Measurements from ENCODE around the gene ACBD4.
"Not testable (repeated sequence)": the region's sequence is repeated elsewhere in the genome, so short reads cannot be mapped to it uniquely, and the experiment has no call there.

ACBD4 gene

DNA sequence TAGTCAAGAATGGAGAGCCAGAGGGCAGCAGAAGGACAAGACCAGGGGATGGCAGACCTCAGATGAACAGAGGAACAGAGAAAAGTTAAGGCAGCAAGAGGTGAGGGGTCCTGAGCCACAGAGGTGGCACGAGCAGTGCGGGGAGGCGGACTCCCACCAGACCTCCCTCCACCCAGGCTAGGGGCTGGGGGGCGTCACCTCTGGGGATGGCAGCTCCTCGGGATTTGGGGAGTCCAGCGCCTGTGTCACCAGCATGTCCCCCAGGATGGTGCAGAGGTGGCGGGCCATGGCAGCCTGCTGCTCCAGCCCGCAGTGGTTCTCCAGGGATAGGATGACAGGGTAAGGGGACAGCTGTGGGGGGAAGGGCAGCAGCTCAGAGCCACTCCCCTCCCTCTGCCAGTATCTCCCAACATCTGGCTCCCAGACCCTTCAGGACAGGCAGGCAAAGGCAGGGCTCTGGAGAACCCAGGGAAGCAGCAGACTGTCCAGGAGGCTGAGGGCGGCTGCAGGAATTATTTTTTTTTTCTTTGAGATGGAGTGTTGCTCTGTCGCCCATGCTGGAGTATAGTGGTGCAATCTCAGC lies 19.0 kb upstream of the ACBD4 start:
- no peak for DNase-seq
- intact Hi-C loops (cut with DNase I): no loop called here

GRCh38 chr17:45117334-45117733 lies 18.2 kb upstream of the ACBD4 start:
- no peak for DNase-seq
- intact Hi-C loops (cut with DNase I): no loop called here

- no peak for DNase-seq
- intact Hi-C loops (cut with DNase I): no loop called here
Measured at GRCh38 chr17:45117848-45118646, 17.4 kb upstream of the ACBD4 start.

GRCh38 chr17:45118691-45119090 lies 16.8 kb upstream of the ACBD4 start:
- no peak for DNase-seq
- intact Hi-C loops (cut with DNase I): no loop called here

DNA sequence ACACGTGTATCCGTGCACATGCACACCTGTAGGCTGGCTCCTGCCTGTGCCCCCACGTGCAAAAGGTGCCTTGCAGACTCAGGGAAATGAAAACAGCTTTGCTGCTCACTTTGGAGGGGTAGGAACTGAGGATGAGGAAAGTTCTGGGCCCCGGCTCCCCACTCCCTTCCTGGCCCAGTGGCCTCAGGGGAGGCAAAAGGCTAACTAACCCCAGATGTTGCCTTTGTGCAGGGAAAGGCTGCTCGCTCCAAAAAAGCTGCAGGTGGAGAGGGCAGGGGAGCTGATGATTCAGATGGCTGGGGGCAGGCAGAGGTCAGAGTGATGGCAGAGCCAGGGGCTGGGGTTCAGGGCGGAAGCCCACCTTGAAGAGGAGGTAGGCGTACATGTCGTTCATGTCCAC lies 15.5 kb upstream of the ACBD4 start:
- DNase-seq: no peak
- intact Hi-C loops (cut with DNase I): no loop called here

GRCh38 chr17:45120558-45120957 lies 14.9 kb upstream of the ACBD4 start:
- intact Hi-C loops (cut with DNase I): no loop called here
- DNase-seq: no peak

DNA sequence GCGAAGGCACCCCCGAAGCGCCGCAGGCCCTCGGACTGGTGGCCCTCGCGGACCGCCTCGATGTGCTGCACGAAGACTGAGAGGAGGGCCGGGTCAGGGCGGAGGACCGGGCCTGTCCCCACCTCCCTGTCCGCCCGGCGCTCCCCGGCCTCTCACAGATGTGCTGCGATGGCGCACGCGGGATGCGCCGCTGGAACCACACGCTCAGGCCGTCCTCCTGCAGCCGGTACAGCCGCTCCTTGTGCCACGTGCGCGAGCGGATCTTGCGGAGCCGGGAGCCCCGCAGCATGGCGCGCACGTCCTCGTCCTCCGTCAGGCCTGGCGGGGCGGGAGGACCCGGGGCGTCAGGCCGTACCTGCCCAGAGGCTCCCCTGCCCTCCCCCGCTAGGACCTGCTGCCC lies 14.4 kb upstream of the ACBD4 start:
- no peak for DNase-seq
- intact Hi-C loops (cut with DNase I): no loop called here

DNA sequence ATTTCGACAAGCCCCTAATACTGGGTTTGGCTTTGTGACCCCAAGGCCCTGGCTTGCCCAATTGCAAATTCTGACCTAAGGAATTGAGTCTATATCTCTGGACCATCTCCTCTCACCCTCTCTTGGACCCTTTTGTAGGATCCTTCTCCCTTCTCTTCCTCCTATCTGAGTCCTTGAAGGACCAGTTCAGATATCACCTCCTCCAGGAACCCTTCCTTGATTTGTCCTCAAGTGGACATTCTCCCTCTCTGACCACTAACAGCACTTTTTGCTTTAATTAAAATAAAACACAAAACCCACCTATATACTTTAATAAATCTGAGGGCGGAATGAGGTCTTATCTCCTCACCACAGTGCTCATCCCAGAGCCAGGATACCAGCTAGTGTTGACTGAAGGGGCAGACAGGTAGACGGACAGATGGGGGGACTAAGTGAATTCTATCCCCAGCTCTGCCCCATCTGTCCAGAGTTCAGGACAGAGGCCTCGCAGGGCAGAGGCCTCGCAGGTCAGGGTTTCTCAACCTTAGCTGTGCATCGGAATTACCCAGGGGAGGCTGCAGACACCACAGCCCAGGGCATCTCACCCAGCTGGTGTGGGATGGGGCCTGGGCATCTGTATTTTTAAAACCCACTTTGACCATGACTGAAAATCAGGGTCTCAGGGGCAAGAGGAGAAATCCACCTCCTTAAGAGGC lies 12.3 kb upstream of the ACBD4 start:
- no peak for DNase-seq
- intact Hi-C loops (cut with DNase I): no loop called here

DNA sequence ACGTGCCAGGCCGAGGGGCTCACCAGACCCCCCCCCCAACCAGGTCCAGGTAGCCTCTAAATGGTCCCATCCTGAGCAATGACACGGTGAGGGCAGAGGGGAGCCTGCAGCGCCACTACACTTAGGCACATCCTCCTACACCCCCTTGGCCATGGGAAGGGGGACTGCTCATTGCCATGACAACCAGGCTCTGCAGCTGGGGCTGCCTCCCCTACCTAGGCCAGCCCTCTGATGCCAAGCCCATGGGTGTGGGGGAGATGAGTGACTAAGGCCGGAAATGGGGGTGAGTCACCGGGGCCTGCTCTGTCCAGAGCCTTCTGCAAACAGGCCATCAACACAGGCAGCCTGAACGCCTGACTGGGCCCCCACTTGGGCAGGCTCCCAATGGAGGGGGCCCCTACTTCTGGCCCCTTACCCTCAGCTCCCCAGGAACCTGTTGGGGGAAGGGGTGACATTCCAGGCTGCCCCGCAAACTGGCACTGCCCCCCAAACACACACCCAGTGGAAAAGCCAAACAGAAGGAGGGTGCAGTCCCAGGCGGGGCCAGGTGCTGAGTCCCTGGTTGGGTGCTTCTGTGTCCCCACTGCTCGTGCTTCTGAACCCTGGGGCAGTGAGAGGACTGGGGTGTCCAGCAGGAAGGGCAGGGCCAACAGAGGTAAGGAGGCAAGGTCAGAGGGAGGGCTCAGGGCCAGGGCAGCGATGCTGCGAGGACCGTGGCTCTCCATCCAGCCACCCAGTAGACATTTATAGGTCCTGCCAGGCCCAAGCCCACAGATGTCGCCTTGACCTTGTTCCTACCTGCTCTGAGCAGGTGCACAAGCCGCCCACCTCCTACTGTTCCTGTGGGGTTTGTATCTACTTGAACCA lies 11.3 kb upstream of the ACBD4 start:
- no peak for DNase-seq

DNA sequence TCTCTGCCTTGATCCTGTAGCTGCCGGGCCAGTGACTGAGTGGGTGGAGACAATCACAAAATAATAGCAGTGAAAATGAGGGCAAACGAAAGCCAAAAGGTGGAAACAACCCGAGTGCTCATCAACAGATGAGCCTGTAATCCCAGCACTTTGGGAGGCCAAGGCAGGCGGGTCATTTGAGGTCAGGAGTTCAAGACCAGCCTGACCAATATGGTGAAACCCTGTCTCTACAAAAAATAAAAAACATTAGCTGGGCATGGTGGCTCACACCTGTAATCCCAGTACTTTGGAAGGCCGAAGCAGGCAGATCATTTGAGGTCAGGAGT lies 10.7 kb upstream of the ACBD4 start:
- intact Hi-C loops (cut with DNase I); DNase-seq: not testable (repeated sequence)

More for the DNA sequence above, 11.3 kb upstream of the ACBD4 start:
- intact Hi-C loops (cut with DNase I): no loop called here

DNA sequence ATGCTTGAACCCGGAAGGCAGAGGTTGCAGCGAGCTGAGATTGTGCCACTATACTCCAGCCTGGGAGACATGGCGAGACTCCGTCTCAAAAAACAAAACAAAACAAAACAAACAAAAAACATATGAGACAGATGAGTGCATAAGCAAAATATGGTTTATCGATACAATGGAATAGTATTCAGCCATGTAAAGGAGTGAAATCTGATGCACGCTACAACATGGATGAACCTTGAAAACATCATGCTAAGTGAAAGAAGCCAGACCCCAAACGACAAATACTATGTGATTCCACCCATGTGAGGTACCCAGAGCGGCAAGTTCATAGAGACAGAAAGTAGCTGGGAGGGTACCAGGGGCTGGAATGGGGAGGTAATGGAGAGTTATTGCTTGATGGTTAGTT lies 10.0 kb upstream of the ACBD4 start:
- DNase-seq: no peak
- intact Hi-C loops (cut with DNase I): no loop called here

GRCh38 chr17:45127207-45127547 lies 8.3 kb upstream of the ACBD4 start:
- DNase-seq: no peak
- intact Hi-C loops (cut with DNase I): no loop called here

DNA sequence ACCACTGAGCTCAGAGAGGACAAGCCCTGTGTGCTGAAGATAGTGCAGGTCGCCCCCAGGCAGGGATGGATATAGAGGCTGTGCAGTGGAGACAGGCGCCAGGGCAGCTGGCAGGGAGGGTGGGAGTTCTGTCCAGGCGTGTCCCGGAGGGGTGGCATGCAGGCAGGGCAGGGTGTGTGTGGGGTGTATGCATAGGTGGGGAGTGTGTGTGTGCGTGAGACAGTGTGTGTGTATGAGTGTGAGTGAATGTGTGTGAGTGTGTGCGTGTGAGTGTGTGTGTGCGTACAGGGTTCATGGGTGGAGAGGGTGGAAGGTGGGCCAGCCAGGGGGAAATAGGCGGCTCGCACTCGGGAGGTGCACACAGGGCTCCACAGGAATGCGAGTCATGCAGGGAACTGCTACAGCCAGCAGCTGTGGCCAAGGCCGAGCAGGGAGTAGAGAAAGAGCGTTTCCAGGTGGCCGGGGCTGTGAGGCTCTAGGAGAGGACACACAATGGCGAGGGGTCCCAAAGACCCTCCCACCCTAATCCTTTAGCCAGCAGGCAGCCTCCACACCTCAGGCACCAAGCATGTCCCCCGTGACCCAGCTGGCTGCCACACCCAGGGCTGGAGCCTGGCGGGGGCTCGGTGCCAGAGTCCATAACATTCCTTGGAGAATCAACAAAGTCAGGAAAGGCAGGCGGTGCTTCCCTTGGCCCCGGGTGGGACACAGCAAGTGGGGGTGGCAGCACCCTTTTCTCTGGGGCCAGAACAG lies 7.8 kb upstream of the ACBD4 start:
- no peak for DNase-seq
- intact Hi-C loops (cut with DNase I): no loop called here

- DNase-seq: no peak
- intact Hi-C loops (cut with DNase I): no loop called here
Measured at GRCh38 chr17:45128331-45128730, 7.2 kb upstream of the ACBD4 start.

GRCh38 chr17:45128989-45129388 lies 6.5 kb upstream of the ACBD4 start:
- DNase-seq: no peak
- intact Hi-C loops (cut with DNase I): no loop called here

DNA sequence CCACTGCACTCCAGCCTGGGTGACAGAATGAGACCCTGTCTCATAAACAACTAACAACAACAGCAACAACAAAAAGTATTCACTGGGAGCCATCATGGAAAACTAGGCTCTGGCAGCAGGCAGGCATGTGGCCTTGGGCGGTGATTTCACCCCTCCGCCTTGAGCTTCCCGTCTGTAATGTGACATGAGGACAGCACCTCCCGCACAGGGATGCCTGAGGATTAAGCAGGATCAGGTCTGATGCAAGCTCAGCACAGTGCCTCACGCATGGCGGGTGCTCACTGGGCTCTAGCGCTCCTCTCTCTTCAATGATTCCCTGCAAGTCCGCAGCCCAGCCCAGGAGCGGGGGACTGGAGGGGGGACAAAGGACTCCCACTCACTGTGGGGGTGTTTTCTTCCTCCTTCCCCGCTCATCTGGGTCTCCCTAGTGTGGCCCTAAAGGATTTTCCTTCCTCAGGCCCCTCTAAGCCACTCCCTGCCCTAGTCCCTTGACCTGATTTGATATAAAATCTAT lies 6.0 kb upstream of the ACBD4 start:
- no peak for DNase-seq
- intact Hi-C loops (cut with DNase I): no loop called here

- no peak for DNase-seq
- intact Hi-C loops (cut with DNase I): loop anchor here (5.0 to 10.0 kb wide), 2 partner anchors 33 to 355 kb away; no protein-coding TSS in a partner anchor
Measured at GRCh38 chr17:45129940-45130680, 5.4 kb upstream of the ACBD4 start.

DNA sequence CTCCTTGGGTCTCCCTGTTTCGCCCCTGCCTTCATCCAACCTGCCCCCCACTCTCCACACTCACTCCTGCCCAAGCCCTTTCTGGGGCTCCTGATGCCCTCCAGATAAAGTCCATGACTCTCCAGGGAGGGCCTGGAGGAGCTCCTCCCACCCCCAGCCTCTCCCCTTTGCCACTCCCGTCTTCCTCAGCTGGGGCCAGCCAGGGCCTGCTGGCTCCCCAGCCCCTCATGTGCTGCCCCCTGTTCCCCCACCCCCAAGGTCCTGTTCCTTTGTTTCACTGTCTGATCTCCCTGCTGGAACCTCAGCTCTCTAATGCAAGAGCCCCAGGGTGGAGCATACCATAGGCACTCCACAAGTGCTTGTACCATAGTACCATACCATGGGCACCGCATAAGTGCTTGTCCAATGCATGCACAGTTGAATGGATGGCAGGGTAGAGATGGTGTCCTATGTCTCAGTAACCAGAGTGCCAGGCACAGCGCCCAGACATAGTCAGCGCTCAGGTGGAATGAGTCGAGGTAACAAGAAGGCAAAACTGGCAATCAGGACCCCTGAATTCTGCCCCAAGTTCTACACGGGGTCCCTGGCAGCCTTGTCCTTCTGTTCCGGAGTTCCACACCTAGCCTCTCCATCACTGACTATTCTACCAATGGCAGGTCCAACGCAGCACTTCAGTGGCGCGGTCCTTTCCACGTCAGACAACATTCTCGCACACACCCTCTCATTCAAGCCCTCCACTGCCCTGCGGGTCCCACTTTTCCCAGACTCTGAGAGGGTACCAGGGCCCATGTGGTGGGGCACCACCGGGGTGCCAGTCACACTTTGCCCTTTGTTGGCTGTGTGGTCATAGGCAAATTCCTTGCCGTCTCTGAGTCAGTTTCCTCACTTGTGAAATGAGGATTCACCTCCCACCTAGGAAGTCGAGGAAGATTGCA lies 4.5 kb upstream of the ACBD4 start:
- no peak for DNase-seq
- intact Hi-C loops (cut with DNase I): loop anchor here (5.0 to 10.0 kb wide), 2 partner anchors 34 to 356 kb away; no protein-coding TSS in a partner anchor

Data from posterior cingulate gyrus (tissue), 11 donors.